HL-60 (cell line): ENCODE measurements around the gene ATP2B2.

ENCODE experiments used
- DNase-seq, 2 experiments: peaks; one replicate each; pipeline ENCODE4 v3.0.0-alpha.2; 2010 to 2020; ENCODE audit warnings: low read depth in 1 of 2, low spot score in 1 of 2
- H3K27ac ChIP-seq: fragments of 250-450 bp; sonication (Bioruptor Pico); replicated peaks from 2 replicates; pipeline ENCODE4 v1.5.1; 2020; ENCODE audit warnings: mild to moderate bottlenecking, moderate library complexity
- H3K27me3 ChIP-seq: fragments of 250-450 bp; sonication (Bioruptor Pico); 2 replicates; pipeline ENCODE4 v1.5.1; 2021; ENCODE audit warnings: mild to moderate bottlenecking, moderate library complexity; ENCODE audit not compliant: insufficient read depth, poor library complexity, severe bottlenecking
- H3K4me3 ChIP-seq: replicated peaks from 2 replicates; pipeline ENCODE4 v1.5.1; 2011; ENCODE audit warnings: mild to moderate bottlenecking, control low read depth, low read length; ENCODE audit not compliant: insufficient read depth
- GABPA ChIP-seq: IDR thresholded peaks from 2 replicates; pipeline ENCODE4 v1.6.1; 2012; ENCODE audit warnings: low read depth
- POLR2AphosphoS5 ChIP-seq: IDR thresholded peaks from 2 replicates; pipeline ENCODE4 v1.6.1; 2012; ENCODE audit warnings: low read depth
- REST ChIP-seq: IDR thresholded peaks from 2 replicates; pipeline ENCODE4 v1.6.1; 2012; ENCODE audit warnings: low read depth; ENCODE audit not compliant: insufficient replicate concordance
- SPI1 ChIP-seq: IDR thresholded peaks from 2 replicates; pipeline ENCODE4 v1.6.1; 2012; ENCODE audit warnings: low read depth, mild to moderate bottlenecking, borderline replicate concordance
- TF ChIP-seq, protein P1 (sequence below): IDR thresholded peaks from one replicate; pipeline ENCODE4 v1.5.1; 2011; ENCODE audit warnings: low read length, control low read depth, inconsistent platforms; ENCODE audit not compliant: insufficient read depth

ATP2B2 gene

DNA sequence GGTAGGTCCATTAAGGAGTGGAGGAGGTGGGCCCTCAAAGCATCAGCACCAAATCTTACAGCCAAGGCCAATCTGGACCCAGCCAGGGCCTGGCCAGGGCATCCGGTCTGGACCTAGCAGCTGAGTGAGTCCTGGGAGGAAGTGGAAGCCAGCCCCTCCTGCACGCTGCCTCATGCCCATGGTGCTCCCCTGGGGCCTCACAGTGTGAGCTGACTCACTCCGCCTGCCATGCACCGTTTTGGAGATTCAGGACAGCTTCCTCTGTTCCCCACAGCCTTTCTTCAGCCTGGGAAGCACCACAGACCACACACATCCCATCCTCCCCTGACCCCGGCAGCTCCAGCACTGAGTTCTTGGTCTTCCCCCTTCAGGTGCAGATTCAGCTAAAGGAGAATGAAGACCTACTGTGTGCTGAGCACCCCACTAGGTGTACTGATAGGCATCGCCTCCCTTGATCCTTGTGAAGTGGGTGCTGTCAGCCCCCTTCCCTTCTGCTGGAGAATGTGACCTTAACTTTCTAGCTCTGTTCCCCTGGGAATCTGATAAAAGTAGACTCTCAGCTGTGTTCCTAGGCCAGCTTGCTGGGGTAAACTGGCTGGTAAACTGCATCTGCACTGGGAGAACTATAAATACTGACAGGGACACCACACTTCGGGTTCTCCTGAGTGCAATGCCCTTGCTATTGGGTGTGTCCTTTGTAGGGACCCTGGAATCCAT, 147.6 kb downstream of the ATP2B2 start:
- Histone ChIP-seq H3K4me3 (no peak overlapping the region), H3K27me3 (no peaks in the 10 kb centered on the region), H3K27ac (no peak overlapping the region)
- no peak for TF ChIP-seq POLR2AphosphoS5
- TF ChIP-seq SPI1: peak; percentile 56; the same call in 1 of the 2 replicates
- DNase-seq: peak; percentile 72 to 76

DNA sequence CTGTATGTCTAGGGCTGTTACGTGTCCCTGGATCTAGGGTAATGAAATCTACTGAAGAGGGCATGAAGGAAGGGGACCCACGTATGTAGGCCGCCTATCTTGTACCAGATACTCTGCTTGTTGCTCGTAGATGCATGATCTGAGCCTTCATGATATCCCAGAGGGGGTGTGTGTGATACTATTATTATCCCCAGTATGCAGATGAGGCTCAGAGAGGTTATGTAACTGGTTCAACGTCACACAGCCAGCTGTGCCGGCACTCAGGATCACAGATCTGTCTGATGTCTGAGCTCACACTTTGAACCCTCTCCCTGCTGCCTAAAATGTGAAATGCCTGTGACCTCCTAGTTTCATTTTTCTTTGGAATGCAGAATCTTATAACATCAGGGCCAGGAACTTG, 148.3 kb downstream of the ATP2B2 start:
- TF ChIP-seq POLR2AphosphoS5: no peak
- TF ChIP-seq, protein P1, sequence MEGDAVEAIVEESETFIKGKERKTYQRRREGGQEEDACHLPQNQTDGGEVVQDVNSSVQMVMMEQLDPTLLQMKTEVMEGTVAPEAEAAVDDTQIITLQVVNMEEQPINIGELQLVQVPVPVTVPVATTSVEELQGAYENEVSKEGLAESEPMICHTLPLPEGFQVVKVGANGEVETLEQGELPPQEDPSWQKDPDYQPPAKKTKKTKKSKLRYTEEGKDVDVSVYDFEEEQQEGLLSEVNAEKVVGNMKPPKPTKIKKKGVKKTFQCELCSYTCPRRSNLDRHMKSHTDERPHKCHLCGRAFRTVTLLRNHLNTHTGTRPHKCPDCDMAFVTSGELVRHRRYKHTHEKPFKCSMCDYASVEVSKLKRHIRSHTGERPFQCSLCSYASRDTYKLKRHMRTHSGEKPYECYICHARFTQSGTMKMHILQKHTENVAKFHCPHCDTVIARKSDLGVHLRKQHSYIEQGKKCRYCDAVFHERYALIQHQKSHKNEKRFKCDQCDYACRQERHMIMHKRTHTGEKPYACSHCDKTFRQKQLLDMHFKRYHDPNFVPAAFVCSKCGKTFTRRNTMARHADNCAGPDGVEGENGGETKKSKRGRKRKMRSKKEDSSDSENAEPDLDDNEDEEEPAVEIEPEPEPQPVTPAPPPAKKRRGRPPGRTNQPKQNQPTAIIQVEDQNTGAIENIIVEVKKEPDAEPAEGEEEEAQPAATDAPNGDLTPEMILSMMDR: no peak
- TF ChIP-seq REST: no peak
- no peak for TF ChIP-seq SPI1
- TF ChIP-seq GABPA: no peak

GRCh38 chr3:10356461-10356981, 148.9 kb downstream of the ATP2B2 start:
- TF ChIP-seq, protein P1: no peak
- no peak for TF ChIP-seq REST
- TF ChIP-seq GABPA: no peak
- TF ChIP-seq SPI1: no peak
- no peak for TF ChIP-seq POLR2AphosphoS5
- Histone ChIP-seq H3K27ac (no peak overlapping the region), H3K4me3 (no peak overlapping the region), H3K27me3 (no peaks in the 10 kb centered on the region)
- DNase-seq: no peak

More for the DNA sequence above, 148.3 kb downstream of the ATP2B2 start:
- no peaks in the 10 kb centered on the region for H3K27me3 ChIP-seq
- H3K4me3 ChIP-seq: no peak overlapping the region
- DNase-seq: no peak
- no peak overlapping the region for H3K27ac ChIP-seq

- Histone ChIP-seq H3K4me3 (no peak overlapping the region), H3K27me3 (no peaks in the 10 kb centered on the region), H3K27ac (no peak overlapping the region)
- TF ChIP-seq, protein P1: no peak
- no peak for TF ChIP-seq GABPA
- DNase-seq: no peak
These were observed 150.9 kb downstream of the ATP2B2 start for GRCh38 chr3:10354361-10355015.
